Activated T-helper 9 cell treated with anti-CD3 and anti-CD28 coated beads, Interleukin-2, amount 50 U/mL, for 16 hours (primary cell): ENCODE measurements around the gene GREM1.

Source experiments
- DNase-seq: peaks from one replicate; pipeline ENCODE4 v3.0.0-alpha.2; 2020; ENCODE audit warnings: low read depth

GREM1 gene

DNA sequence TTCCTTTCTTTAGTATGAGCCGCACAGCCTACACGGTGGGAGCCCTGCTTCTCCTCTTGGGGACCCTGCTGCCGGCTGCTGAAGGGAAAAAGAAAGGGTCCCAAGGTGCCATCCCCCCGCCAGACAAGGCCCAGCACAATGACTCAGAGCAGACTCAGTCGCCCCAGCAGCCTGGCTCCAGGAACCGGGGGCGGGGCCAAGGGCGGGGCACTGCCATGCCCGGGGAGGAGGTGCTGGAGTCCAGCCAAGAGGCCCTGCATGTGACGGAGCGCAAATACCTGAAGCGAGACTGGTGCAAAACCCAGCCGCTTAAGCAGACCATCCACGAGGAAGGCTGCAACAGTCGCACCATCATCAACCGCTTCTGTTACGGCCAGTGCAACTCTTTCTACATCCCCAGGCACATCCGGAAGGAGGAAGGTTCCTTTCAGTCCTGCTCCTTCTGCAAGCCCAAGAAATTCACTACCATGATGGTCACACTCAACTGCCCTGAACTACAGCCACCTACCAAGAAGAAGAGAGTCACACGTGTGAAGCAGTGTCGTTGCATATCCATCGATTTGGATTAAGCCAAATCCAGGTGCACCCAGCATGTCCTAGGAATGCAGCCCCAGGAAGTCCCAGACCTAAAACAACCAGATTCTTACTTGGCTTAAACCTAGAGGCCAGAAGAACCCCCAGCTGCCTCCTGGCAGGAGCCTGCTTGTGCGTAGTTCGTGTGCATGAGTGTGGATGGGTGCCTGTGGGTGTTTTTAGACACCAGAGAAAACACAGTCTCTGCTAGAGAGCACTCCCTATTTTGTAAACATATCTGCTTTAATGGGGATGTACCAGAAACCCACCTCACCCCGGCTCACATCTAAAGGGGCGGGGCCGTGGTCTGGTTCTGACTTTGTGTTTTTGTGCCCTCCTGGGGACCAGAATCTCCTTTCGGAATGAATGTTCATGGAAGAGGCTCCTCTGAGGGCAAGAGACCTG lies 13.2 kb downstream of the GREM1 start:
- no peak for DNase-seq

DNA sequence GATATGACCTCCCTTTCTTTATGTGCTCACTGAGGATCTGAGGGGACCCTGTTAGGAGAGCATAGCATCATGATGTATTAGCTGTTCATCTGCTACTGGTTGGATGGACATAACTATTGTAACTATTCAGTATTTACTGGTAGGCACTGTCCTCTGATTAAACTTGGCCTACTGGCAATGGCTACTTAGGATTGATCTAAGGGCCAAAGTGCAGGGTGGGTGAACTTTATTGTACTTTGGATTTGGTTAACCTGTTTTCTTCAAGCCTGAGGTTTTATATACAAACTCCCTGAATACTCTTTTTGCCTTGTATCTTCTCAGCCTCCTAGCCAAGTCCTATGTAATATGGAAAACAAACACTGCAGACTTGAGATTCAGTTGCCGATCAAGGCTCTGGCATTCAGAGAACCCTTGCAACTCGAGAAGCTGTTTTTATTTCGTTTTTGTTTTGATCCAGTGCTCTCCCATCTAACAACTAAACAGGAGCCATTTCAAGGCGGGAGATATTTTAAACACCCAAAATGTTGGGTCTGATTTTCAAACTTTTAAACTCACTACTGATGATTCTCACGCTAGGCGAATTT lies 14.9 kb downstream of the GREM1 start:
- DNase-seq: no peak

DNA sequence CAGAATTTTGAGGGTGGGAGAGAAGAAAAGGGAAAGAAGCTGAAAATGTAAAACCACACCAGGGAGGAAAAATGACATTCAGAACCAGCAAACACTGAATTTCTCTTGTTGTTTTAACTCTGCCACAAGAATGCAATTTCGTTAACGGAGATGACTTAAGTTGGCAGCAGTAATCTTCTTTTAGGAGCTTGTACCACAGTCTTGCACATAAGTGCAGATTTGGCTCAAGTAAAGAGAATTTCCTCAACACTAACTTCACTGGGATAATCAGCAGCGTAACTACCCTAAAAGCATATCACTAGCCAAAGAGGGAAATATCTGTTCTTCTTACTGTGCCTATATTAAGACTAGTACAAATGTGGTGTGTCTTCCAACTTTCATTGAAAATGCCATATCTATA lies 15.5 kb downstream of the GREM1 start:
- DNase-seq: no peak

DNA sequence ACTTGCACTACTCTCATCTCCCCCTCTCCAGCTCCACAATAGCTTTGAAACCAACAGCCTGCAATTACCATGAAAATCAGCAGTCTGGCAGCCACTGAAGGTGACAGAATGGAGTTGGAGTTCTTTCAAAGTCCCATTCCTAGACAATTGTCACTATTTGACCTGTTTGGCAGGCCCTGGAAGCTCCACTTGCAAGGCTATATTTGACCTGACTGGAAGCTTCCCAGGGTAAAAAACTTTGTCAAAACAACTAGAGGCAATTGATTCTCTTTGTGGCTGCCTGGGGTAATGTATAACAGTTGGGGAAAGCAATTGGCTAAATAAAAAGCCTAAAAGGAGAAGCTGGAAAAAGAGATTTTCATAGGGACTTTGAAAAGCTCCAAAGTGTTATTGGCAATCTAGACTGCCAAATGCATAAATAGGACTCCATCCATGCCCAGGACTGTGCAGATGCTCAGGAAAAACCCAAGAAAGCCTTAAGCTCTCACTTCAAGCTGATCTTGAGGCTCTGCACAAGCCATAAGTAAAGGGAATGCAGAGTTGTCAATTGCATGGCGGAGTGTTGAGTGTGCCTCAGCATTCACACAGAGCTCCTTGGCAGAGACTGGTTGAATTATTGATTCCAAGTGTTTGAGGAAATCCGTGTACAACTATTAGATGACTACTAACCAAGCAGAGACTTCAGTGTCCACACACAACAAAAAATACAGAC lies 18.3 kb downstream of the GREM1 start:
- DNase-seq: no peak

DNA sequence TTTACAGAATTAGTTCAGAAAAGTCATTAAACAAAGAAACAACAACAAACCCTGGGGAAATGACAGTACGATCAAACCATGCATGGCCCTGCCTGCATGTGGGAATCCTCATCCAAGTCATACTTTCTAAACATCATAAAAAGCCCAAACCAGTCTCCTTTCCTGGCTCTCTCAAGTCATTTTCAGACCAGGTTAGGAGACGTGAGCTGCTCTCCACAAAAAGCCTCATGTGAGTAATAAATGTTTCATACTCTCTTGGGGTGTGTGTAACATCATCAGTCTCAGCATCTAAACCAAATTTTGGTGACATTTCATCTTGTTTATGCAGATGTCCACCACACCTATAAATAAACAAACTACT lies 18.9 kb downstream of the GREM1 start:
- no peak for DNase-seq

DNA sequence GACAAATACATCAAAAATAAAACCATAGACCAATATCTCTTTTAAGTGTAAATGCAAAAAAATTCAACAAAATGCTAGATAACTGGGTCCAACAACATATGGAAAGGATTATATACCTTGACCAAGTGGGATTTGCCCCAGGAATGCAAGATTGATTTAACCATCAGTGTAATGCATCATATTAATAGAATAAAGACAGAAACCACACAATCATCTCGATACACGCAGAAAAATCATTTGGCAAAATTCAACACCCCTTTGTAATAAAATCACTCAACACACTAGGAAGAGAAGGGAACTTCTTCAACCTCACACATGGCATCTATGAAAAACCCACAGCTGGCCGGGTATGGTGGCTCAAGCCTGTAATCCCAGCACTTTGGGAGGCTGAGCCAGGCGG lies 19.5 kb downstream of the GREM1 start:
- no peak for DNase-seq

DNA sequence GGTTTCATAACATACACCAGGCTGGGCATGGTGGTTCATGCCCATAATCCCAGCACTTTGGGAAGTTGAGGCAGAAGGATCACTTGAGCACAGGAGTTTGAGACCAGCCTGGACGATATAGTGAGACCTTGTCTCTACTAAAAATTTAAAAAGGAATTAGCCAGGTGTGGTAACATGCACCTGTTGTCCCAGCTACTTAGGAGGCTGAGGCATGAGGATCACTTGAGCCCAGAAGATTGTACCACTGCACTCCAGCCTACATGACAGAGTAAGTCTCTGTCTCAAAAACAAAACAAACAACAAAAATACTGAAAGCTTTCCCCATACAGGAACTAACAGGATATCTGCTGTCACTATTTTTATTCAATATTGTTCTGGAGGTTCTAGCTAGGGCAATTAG lies 20.9 kb downstream of the GREM1 start:
- no peak for DNase-seq

DNA sequence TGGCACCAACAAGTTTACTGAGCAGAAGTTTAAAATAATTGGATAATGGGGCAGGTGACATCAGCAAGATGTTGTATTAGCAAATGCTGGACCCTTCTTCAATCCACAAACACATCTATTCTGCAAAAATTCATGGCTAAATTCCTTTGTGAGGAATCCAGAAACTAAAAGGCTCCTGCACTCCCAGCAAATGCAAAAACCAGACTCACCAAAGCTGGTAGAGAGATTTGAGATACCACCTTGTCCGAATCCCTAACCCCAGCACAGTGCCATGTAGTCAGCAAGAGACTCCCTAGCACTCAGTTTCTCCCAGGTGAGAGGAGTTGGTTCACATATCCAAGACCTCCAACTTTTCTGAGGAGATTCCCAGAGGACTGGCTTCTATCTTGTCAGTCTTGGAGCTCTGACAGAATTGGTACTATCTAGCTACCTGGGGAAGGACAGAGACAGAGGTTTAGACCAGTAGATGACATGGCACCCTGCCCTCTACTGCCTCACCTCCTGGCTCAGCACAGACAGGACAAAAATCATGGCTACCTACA lies 21.8 kb downstream of the GREM1 start:
- DNase-seq: no peak

DNA sequence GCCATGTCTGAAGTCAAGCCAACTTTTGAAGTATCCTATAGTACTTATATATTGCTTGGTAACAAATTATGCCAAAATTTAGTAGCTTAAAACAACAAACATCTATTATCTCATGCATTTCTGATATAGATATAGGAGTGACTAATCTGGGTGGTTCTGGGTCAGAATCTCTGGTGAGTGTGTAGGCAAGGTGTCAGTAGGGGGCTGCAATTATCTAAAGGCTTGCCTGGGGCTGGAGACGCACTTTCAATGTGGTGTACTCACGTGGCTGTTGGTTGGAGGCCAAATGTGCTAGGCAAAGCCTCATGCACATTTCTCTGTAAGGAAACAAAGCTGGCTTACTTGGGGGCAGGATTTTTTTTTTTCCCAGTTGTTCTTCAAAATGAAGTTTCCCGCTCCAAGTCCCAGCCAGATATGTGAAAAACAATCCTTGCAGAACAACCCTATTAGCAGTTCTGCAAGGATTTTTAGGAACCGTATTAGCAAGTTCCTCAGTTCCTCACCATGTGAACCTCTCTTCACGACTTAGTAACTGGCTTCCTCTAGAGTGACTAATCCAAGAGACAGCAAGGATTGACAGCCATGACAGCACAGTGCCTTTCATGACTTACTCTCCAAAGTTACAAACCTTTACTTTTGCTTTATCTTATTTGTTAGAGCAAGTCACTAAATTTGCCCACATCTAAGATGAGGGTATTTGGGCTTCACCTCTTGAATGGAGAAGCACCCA lies 25.8 kb downstream of the GREM1 start:
- DNase-seq: no peak

DNA sequence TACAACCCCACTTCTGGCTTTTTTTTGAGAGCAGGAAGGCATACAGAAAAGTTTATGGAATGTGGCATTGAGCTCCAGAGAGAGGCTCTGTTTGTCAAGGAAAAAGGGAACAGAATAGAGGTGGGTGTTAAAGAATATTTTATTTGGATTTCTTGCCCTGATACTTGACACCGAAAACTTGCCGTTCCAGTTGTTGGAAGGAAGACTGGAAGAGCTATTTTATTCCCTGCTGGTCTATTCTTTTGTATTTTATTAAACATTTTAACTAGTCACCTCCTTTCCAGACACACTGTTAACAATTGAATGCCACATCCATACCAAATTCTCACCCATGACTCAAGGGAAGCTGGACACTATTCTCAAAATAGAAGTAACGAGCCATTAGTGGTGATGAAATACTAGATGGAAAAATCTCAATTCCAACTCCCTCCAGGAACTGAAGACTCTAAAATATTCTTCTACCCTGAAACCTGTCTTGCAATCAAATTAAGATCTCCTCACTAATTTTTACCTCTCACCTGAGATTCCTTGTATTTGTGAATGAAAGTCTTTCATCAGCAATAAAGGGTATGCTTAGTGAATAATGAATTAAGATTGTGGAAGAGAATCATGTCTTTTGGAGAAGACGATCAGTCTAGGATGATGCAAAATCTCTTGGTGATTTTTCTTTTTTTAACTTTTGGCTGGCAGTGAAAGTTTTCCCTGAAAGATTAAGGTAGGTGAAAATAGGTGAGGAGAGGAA lies 28.5 kb downstream of the GREM1 start:
- no peak for DNase-seq

DNA sequence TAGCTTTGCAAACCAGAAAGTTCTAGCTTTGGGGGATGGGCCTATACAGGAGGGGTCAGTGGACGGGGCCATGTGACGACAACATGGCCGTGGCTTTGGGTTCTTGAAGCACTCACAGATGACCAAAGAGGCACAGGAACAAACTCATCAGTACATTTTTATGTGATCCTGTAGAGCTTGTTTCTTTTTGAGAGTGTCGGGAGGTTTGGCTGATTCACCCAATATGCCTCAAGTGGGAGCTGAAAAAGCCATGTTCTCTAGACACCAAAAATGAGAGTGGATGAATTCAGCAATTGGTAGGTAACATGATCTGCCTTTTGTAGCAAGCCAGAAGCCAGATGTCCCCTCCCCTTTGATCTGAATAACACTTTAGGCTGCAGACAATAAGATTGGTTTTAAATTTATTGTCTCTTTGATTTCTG lies 30.1 kb downstream of the GREM1 start:
- no peak for DNase-seq

DNA sequence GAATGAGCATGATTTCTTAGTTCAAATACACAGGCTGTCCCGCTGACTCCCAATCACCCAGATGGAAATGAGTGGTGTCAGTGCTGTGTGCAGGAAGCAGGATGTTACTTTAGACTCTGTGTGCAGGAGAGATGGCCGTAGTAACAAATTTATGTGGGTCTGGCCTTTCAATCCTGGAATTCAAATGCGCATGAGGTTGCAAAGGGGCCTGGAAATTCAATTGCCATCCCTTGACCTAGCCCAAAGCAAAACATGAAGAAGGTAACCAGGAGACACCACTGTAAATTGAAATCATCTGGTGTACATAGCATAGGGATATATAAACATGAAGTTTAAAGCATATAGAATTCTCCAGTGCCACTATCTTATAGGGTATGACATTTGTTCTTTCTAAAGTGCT lies 33.2 kb downstream of the GREM1 start:
- no peak for DNase-seq

DNA sequence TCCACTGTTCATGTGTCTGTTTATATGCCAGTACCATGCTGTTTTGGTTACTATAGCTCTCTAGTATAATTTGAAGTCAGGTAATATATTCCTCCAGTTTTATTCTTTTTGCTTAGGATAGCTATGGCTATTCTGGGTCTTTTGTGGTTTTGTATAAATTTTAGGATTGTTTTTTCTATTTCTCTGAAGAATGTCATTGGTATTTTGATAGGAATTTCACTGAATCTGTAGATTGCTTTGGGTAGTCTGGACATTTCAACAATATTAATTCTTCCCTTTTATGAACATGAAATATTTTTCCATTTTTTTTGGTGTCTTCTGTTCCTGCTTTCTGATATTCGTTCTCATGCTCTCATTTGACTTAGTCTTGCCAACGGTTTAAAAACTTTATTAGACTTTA lies 39.6 kb downstream of the GREM1 start:
- no peak for DNase-seq

DNA sequence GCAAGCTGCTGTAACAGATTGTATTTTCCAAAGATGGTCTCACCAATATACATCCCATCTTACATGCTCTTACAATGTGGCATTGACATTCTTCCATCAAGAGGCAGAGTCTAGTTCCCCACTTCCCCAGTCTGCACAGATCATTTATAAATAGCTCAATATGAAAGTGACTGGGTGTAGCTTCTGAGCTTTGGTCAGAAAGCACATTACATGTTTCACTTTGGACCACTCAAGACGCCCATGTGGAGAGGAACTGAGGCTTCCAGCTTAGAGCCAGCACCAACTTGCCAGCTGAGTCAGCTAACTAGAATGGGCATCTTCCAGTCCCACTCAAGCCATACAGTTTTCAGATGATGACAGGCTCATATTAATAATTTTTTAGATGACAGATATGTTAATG lies 45.5 kb downstream of the GREM1 start:
- DNase-seq: no peak

DNA sequence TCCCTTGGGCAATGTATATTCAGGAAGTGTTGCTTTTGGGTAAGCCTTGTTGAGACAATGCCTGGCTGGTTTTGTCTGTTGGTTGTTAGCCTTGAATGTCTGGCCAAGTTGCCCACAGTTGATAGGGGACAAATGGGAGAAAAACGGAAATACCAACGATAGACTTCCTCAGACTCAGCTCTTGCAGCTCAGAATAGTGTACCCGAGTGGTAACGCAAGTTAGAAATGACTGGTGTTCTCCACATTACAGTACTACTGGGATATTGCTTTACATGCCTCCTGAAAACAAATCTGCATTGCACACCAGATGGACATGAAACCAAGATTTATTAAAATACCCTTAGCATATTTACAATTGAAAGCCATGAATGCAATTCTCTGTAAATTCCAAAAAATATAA lies 47.4 kb downstream of the GREM1 start:
- no peak for DNase-seq

DNA sequence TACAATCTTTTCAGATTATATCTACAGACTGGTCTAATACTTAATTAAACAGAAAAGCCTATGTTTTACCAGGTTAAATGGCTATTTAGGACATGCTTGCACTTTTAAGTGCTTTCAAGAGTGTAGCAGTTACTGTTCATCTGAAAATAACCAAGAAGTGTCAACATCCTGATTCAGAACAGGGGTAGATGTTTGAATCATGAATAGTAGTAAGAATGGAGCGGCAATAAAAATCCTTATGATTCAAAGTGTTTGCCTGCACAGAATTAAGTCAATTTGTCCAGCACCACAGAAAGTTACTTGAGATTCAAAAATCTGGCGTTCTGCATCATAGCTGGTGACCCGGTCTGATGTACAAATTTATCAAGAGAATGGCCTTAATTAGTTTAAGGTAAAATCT lies 48.3 kb downstream of the GREM1 start:
- no peak for DNase-seq

DNA sequence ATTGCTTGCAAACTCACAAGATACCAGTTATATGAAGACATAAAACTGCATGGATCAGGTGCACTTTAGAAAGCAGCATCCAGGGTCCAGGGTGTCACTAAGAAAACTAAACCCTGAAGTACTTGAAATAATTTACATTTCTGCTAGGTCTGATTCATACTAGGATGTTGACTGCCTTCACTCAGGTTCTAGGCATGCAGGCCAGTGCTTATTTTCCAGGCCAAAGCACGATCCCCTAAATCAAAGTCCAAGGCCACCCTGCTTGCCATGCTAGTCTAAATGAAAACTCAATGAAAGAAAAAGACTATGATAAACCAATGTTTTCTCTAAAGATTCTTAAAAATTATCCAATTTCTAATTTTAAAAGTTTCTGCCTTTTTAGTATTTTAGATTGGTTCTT lies 49.4 kb downstream of the GREM1 start:
- DNase-seq: no peak

DNA sequence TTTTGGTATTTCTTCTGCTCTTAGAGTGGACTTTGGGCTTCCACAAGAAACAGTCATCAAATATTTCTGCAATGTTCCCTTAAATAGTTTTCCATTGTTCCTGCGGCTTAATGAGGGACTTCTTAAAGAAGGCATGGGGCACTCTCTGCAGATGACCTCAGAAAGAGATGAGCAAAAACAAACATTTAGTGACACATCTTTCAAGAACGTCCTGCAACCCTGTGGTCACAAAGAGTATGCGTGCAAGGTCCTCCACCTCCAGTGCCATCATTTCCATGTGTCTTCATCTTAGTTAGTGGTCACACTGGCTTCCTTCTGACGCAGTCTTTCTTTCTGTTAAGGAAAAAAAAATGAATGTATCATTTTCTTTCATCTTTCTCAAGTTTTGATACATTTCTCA lies 56.2 kb downstream of the GREM1 start:
- no peak for DNase-seq

DNA sequence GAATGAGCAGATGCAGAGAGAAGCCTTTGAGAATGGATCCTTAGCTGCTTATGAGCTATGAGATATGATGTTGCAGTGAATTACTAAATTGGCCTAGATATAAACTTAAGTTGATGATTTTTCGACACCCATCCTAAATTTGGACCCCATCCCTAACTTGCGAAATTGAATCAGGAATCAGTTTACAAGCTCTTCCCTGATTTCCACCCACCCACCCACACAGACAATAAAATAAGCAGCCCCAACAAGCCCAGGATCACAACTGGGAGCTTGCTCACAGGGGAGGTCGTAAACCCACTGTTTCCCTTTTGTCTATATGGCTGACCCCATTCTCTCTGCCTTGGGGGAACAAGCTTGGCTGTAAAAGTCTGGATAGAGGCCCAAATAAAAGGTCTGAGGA lies 57.3 kb downstream of the GREM1 start:
- DNase-seq: no peak

DNA sequence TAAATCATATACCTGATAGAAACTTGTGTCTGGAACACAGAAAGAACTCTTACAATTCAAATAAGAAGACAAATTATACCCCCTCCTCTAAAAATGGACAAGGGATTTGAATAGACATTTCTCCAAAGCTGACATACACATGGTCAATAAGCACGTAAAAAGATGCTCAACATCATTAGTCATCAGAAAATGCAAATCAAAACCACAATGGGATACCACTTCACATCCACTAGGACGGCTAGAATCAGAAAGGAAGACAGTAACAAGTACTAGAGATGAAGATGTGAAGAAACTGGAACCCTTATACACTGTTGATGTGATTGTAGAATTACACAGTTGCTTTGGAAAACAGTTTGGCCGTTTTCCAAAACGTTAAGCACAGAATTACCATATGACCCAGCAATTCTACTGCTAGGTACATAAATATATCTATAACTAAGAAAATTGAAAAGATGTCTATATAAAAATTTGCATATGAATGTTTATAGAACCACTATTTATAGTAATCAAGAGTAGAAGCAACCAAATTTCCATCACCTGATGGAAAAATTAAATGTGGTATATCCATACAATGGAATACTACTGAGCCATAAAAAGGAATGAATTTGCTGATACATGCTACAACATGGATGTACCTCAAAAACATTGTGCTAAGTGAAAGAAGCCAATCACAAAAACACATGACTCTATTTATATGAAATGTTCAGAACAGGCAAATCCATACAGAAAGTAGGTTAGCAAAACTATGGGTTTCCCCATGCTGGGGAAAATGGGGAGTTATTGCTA lies 60.8 kb downstream of the GREM1 start:
- no peak for DNase-seq

DNA sequence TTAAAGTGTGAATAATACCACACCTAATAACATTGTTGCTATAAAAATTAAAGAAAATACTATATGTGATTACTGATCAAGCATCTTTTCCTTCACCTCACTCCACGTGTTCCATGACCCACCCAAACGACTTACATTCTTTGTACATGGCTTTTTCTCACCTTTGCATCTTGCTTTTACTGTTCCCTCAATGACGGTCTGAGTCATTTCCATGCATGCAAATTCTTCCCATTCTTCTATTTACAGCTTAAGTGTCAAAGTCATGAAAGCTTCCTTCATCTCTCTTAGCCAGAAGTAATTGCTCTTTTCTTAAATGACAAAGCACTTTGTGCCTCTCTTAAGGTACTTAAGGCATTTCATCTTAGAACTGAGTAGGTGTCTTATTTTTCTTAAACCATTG lies 64.0 kb downstream of the GREM1 start:
- DNase-seq: no peak
